ENCODE data around the gene BICC1.
"Not testable (repeated sequence)": the region's sequence is repeated elsewhere in the genome, so short reads cannot be mapped to it uniquely, and the experiment has no call there.

The BICC1 gene

DNA sequence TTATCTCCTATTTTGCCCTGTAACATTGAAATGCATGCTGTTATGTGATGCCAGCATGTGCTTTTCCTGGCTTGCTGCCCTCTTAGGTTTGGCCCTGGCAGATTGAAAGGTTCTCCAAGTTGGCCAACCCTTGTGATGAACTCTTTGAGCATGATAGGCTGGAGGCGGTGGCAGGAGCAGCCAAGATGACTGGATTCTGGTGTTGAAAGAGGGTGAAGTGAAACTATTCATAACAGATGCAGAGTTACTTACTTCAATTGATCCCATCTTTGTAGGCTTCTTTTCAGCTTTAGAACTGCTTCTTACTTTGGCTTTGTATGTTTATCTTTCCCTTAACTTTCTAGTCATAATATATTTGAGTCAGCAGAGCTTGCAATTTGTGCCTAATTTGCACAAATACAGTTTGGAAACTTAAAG lies 57.6 kb downstream of the BICC1 start:
- no peak for DNase-seq

DNA sequence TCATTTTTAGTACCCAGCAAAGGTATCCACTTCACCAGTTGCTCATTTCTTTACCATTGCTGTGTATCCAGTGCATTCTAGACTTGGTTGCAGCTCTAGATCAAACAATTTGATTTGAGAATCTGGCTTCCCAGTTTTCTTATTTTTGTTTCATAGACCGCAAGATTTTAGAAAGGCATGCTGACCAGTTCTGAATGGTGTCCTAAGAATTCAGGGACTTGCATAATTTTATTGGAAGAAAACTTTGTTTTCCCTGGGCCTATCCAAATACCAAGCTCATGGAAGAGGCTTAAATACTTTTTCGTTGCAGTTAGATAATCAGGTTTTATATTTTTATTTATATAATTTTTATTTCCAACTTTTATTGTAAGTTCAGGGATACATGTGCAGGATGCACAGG lies 58.3 kb downstream of the BICC1 start:
- DNase-seq, result no peak

DNA sequence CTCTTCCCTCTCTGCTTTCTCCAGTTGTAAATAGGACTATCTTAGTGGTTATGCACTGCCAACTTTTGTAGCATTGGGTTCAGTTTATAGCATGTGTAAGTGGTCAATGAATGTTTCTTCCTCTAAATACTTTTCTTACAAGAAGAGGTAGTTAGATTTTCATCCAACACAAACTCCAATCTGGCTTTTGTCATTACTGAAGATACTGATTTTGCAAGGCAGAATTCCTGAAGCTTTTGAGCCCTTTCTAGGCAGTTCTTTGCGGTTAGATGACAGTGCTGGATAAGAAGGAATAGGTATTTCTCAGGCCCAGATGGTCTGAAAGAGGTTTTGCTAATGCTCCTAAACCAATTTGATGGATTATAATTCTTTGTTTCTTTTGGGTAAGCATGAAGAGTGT lies 60.5 kb downstream of the BICC1 start:
- DNase-seq, result no peak

DNA sequence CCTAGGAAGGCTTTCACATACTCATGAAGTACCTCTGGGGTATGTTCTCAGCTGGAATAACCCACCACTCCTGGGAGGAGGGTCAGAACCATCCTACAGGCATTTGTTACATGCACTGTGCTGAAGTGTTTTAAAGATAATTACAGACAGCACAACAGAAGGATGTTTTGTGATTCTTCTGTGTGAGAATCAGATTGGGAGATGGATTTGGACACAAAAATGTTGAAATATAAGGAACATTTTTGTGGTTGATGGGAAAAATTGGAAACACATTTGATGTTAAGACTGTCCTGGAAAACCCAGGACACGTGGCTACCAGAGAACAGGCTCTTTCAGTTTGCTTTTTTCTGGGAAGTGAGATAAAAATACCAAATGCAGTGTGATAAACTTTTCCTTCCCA lies 61.4 kb downstream of the BICC1 start:
- DNase-seq, result no peak

DNA sequence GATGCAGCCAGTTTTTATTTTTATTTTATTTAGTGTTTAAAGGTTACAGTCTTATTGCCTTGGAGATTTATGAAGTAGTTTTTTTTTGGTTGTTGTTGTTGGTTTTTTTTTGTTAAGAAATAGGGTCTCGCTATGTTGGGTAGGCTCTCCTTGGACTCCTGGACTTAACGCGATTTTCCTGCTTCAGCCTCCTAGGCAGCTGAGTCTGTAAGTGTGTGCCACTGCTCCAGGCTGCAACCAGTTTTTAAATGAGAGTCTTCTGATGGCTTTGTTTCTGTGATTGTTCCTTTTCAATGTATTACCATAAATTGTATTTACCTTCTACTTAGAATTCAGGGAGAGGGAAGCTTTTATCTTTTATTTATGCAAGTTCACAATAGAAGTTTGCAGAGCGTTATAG lies 62.8 kb downstream of the BICC1 start:
- DNase-seq, result no peak

DNA sequence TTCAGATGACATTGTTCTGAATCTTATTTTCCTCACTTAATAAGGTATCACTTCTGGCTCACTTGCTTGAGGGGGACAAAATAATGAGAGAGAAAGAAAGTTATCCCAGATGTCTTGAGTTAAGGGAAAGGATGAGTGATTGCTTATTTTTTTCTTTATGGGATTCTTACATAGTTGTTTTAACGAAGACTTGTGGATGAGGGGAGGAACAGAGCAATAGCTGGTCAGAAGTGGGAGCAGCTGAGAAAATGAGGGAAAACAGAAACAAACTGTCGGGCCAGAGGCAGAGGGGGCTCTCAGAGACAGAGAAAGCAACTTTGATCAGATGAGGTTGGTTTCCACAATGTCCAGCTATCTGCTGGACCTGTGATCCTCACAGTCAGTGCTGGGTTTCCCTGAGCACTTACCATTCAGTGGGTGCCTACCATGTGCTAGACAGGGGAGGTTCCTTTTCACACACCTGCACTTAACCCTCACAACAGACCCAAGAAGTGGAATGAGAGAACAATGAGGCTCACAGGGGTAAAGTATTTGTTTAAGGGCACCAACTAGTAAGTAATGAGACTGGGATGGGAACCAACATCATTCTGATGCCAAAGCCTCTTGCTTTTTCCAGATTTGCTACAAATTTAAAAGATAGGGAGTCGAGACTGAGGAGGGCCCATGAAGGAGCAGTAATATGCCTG lies 64.2 kb downstream of the BICC1 start:
- DNase-seq, result peak; percentile 16

DNA sequence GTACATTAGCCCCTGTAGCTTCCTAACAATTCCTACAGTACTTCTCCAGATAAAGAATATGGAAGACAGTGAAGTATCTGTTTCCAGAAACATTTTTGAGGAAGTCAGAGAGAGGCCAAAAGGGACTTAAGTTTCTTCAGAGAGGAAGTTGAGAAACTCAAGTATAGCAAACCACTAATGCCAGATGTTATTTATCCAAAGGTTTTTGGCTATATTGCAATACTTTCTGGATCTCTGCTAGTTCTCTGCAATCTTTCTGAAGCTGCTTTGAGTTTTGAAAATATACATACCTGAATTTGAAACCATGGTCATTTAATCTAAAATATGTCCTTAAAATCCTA lies 64.7 kb downstream of the BICC1 start:
- DNase-seq, result no peak

DNA sequence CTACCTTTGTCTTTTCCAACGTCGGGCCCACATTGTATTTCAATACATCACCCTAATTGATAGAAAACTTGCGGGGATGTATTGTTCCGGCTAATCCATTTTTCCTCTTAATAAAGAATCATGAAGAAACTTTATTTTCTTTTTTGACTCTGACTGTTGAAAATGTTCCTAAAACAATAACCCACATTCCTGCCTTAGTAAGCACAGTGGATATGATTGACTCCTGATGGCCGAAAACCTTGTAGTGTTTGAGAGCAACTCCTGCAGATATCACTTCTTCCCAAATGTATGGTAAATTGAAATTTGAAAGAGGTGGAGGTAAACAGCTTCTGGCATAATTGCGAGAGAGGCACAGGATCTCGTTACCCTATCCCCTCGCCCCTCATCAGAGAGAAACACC lies 65.7 kb downstream of the BICC1 start:
- no peak for DNase-seq

DNA sequence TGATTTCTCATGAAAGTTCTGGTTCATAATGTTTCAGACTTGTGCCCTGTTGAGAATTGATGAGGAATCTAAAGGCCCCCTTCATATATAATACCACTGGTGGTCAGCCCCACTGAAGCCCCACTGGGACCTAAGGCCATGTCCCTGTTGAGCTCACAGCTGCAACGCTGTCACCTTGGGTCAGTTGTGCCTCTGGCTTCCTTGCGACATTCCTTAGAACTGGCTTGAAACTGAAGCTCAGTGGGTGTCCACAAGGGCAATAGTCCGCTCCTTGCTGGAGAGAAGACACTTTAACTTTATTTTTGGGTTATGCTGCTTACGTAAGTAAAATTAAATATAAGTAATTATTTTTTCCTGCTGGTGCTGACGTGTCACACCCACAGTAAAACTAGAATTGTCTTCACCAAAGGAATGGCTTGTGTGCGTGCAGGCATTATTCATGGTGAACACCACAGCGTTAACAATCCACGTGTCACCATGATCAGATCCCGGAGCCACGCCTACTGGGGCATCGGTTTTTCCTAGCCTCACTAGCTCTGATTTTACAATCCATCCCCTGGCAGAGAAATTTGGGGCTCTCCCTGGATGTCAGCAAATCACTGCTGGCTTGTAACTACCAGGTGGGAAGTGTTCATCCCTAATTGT lies 66.5 kb downstream of the BICC1 start:
- no peak for DNase-seq

DNA sequence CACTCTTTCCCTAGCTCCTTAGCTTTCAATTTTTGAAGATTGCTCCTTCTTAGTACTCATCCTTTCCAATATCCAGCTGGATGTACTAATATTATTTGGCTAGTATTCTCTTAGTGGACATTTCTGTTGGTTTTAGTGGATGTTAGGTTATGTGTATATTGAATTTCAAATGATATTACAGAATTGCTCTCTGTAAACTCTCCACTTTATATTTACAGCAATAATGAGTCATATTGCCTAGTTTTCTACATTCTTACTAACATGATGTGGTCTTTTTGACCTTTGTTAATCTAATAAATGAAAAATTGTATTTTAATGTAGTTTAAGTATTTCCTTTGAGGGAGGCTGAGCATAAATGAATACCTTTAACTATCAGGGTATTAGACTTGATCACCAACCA lies 69.4 kb downstream of the BICC1 start:
- no peak for DNase-seq

DNA sequence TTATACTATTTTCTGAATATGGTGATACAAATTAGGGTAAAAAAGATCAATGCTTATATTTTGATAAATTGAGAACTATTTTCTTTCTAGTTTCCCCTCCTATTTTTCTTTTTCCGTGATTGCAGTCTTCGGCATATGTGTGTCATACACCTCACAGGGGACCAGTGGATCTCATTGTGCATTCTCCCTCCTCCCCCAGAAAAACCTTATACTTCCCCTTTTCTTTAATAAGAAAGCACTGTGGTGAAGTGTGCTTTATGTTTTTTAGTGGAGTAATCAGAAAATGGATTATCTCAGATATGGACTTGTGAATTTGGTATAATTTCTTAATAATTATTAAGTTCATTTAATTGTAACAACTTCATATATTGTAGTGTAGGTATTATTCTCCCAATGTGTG lies 72.8 kb downstream of the BICC1 start:
- DNase-seq, result no peak

DNA sequence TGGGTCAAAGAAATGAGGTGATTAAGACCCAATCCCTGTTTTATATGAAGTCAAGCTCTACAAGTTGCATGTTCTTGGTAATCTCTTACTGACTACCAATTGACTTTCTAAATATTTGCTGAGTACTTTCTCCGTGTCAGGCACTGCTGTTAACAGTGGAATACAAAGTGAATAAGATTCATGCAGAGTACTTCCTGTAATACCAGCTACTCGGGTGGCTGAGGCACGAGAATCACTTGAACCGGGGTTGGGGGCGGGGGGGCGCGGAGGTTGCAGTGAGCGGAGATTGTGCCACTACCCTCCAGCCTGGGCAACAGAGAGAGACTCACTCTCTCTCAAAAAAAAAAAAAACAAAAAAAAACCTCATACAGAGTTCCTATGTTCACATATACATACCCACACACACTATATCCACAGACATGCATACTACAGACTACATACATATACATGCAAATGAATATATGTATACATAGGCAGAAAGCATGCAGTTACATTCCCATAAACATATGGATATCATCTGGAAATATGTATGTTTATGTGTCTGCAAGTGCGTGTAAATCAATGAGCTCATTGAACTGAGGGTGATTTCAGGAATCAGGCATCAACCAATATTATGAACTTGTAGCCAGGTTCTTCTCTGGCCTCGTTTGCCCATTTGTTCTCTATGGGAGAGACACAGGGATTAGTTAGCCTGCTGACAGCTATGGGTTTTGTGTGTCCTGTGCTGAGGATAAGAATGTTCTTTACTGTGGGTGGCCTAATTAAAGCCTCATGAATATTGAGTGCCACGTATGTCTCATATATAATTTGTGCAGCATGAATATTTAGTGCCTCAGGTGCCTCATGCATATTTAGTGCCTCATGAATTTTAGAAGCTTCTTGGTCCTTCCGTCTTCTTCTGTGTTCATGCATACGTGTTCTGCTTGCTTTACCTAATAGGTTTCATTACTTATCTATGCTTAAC lies 73.9 kb downstream of the BICC1 start:
- DNase-seq, result no peak

DNA sequence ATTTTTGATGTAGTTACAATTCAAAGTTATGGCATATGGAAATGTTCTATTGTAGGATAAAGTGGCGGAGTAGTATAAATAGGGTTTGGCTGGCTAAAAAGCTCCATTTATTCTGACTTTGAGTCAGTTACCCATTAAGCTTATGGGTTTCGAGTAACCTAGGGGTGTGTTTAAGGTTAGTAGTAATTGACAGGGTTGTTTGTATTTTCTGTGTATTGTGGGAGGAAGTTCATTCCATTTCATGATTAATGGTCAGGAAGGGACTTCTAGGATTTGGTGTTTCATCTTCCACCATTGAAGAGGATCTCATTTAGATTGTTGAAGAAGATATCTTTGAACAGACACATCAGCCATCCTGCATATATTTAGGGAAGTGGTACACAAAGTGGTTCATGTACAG lies 75.0 kb downstream of the BICC1 start:
- no peak for DNase-seq

DNA sequence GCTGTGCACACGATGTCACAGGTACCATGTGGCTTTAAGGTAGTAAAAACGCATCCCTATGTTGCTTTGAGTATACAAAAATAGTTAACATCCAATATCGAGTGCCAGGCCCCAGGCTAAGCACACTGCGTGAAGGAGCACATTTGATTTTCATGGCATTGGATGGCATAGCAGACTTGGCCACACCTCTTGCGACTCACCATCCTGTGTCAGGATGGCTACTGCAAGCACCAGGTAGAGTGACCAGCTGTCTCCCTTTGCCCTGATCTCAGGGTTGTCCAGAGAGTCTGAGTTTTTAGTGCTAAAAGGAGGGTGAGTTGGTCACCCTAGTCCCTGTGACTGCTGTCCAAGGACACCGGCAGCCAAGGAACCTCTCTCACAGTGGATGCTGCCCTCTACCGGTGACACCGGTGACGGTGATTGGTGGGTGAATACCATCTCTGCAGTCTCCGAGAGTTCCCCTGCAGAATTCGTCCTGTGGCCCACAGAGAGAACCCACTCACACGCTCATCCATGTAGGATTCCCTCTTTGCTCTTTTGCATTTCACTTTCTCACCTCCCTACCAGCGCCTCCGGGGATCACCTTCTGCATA lies 76.1 kb downstream of the BICC1 start:
- no peak for DNase-seq

DNA sequence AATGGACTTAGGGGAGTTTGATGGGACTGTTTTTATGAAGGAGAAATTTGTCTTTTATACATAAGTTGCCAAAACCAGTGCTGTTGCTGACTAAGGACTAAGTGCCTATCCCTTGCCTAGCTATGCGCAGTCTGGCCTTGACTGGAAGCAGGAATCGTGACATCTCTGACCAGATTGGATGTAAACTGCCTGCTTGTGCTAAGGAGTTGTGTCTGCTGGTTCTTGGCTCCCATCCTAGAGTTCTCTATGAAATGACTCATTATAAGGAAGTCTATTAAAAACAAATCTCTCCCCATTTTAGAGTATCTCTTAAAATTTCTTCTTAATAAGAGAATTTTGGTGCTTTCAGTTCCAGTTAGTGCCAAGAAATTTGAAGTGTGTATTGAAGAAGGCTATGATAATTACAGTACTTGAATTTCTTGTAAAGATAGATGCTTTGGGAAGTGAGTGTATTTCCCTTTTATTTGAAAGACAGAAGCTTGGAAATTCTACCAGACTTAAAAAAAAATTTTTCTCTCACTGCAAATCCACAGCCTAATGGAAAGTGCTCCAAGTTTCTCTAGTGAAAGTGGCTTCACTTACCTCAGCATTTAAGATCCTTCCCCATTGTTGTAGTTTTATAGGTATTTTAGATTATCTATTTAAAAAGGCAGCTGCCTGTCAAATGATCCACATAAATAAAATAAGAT lies 77.6 kb downstream of the BICC1 start:
- no peak for DNase-seq

DNA sequence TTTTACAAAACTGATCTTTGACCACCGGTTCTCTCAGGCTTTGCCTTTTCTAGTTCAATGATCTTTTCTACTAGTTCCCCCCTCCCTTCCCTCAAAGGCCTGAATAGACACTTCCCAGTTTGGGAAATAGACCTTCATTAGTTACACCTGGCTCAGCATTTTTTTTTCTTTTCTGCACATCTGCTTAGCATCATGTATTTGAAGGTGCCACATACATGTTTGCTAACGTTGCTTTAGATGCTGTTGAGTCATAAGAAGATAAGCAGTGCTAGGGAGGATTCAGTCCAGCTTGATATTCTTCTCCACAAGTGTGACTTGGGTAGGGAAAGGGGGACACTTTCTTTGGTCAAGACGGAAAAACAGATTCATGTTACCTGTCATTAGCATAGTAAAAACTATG lies 78.3 kb downstream of the BICC1 start:
- no peak for DNase-seq

DNA sequence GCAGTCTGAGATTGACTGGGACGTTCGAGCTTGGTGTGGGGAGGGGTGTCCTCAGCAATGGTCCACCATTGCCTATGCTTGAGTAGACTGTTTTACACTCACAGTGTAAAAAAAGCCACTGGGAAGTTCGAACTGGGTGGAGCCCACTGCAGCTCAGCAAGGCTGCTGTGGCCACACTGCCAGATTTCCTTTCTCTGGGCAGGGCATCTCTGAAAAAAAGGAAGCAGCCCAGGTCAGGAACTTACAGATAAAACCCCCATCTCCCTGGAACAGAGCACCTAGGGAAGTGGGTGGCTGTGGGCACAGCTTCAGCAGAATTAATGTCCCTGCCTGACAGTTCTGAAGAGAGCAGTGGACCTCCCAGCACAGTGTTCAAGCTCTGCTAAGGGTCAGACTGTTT lies 80.3 kb downstream of the BICC1 start:
- DNase-seq, result no peak

DNA sequence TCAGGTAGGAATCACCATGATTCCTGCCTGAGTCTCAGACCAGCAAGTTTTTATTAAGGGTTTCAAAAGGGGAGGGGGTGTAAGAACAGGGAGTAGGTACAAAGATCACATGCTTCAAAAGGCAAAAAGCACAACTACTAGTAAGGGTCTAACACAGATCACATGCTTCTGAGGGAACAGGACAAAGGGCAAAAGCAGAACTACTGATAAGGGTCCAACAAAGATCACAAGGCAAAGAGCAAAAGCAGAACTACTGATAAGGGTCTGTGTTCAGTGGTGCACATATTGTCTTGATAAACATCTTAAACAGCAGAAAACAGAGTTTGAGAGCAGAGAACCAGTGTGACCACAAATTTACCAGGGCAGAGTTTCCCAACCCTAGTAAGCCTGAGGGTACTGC lies 84.5 kb downstream of the BICC1 start:
- not testable (repeated sequence) for DNase-seq

DNA sequence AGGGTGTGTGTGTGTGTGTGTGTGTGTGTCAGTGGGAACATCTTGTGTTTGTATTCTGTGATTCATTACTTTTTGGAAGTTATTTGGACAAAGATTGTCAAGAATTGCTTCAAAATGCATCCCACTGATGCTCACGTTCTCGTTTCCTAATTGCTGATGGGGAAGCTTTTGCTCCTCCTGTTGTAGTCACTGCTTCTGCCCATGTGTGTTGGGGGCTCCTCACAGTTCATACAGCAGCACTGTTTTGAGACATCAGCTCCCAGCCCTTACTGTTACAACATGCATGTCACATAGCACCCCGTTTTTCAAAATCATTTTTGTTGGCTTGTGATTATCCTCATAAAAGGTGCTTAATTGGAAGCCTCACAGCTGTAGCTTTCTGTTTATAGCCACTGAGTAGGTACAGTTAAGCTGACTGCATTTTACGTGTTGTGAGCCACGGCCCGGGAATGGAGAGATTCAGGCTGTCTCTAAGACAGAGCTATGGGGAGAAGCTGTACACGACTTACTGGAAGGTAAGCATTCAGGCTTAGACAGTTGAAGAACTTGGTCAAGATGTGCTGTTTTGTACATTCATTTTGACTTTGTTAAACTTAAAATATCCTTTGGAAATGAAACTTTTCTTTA lies 87.4 kb downstream of the BICC1 start:
- DNase-seq, result no peak

DNA sequence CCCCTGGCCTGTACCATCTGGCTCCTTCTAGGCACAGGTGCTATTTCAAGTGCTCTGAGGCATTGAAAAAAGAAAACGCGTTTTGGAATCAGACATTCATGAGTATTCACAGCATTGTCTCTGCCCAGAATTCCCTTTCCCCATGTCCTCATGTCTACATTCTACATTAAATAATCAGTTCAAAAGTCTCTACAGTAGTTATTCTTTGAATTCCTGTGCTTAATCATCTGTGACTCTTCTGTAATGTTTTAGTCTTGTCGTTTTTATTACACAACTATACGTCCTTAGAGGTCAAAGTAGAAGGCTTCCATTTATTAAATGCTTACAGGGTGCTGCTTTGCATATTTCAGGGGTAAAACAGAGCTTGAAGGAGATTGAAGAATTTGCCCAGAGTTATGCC lies 95.7 kb downstream of the BICC1 start:
- DNase-seq, result no peak

DNA sequence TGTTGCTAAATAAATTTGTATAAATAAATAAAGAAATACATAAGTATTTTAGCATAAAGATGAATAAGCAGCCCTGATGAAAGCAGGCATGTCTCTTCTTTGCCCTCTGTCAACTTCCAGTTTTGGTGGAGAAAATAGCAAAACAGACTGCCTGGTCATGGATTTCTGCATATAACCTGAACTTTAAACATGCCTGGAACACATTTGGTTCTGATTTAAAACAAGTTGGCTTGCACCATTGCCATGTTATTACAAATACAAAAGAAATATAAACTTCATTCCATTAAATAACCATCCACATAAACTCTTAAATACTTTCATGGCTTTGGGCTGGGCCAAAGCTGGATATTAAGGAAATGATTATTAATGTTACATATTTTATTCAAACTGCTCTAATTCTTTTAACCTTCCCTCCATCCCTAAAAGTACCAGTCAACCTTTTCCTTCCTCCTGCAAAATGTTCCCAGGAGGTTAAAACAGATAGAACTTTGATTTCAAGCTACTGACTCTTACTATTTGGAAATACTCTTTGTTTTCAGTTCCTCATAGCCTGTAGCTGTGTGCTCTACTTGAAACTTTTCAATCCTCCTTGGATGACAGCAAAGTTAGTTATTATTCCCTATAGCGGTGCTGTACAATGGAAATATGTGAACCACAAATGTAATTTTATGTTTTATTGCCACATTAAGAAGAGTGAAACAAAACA lies 96.3 kb downstream of the BICC1 start:
- DNase-seq, result no peak
